ENCODE data around the gene FAM98B.

Gene FAM98B

DNA sequence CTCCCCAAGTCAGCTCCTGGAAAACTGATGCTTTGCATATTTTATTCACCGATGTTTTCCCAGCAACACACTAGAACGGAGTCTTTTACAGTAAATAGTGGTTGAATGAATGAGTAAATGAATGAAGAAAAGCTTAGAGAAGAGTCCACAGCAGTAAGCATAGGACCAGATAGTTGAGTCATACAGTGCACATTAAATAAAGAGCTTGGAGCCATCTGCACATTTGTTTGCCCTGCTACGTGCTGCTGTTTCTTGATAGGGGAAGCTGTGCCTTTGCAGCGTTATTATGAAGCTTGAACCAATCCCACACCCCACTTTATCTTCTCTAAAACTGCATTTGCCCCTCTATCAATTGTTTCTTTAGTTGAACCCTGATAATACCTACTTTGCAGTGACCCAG, 1.2 kb downstream of the FAM98B start:
- Histone ChIP-seq H2AFZ (ENCODE audit: low read depth) (no peak overlapping the region), H3K36me3 (ENCODE audit: insufficient read depth) (no peaks in the 10 kb centered on the region), H3K4me2 (peak overlapping the region; percentile 63), H3K4me3 (IDR thresholded peaks at IDR 0.05; ENCODE audit: insufficient read depth, low read depth, low read length) (no peak overlapping the region), H3K4me1 (ENCODE audit: low read depth, poor library complexity, severe bottlenecking) (peaks cover 17% of the 10 kb centered on the region), H3K27me3 (ENCODE audit: insufficient read depth, low read depth) (no peaks in the 10 kb centered on the region), H3K79me2 (ENCODE audit: insufficient read depth, low read depth) (peaks cover 55% of the 10 kb centered on the region), H3K27ac (peak overlapping the region; percentile 95; the same call in 1 of the 2 replicates), H4K20me1 (ENCODE audit: insufficient read depth) (no peaks in the 10 kb centered on the region), H3K9ac (peak overlapping the region; percentile 96; the same call in 1 of the 2 replicates)
- no peak for TF ChIP-seq CTCF (conservative IDR thresholded peaks at IDR 0.05; ENCODE audit: low read depth, low read length)

GRCh38 chr15:38458646-38459045, 4.7 kb downstream of the FAM98B start:
- Histone ChIP-seq H3K9ac (no peak overlapping the region), H3K27ac (no peak overlapping the region), H4K20me1 (ENCODE audit: insufficient read depth) (0 out of 2 replicates have a peak, but pooled peaks cover 3% of the 10 kb centered on the region)

GRCh38 chr15:38459480-38459879, 5.6 kb downstream of the FAM98B start:
- Histone ChIP-seq H3K27me3 (ENCODE audit: insufficient read depth, low read depth) (no peaks in the 10 kb centered on the region), H3K4me3 (IDR thresholded peaks at IDR 0.05; ENCODE audit: insufficient read depth, low read depth, low read length) (no peak overlapping the region), H3K4me1 (ENCODE audit: low read depth, poor library complexity, severe bottlenecking) (peaks cover 14% of the 10 kb centered on the region), H4K20me1 (ENCODE audit: insufficient read depth) (0 out of 2 replicates have a peak, but pooled peaks cover 3% of the 10 kb centered on the region), H2AFZ (ENCODE audit: low read depth) (no peak overlapping the region), H3K36me3 (ENCODE audit: insufficient read depth) (no peaks in the 10 kb centered on the region), H3K27ac (no peak overlapping the region), H3K79me2 (ENCODE audit: insufficient read depth, low read depth) (peaks cover 74% of the 10 kb centered on the region), H3K9ac (no peak overlapping the region), H3K4me2 (no peak overlapping the region)
- TF ChIP-seq CTCF (conservative IDR thresholded peaks at IDR 0.05; ENCODE audit: low read depth, low read length), result no peak

More at GRCh38 chr15:38458646-38459045, 4.7 kb downstream of the FAM98B start:
- Histone ChIP-seq H3K79me2 (ENCODE audit: insufficient read depth, low read depth) (peaks cover 74% of the 10 kb centered on the region), H3K4me1 (ENCODE audit: low read depth, poor library complexity, severe bottlenecking) (peaks cover 14% of the 10 kb centered on the region), H2AFZ (ENCODE audit: low read depth) (no peak overlapping the region), H3K36me3 (ENCODE audit: insufficient read depth) (no peaks in the 10 kb centered on the region), H3K4me3 (IDR thresholded peaks at IDR 0.05; ENCODE audit: insufficient read depth, low read depth, low read length) (no peak overlapping the region), H3K27me3 (ENCODE audit: insufficient read depth, low read depth) (no peaks in the 10 kb centered on the region), H3K4me2 (no peak overlapping the region)
- no peak for TF ChIP-seq CTCF (conservative IDR thresholded peaks at IDR 0.05; ENCODE audit: low read depth, low read length)

- Histone ChIP-seq H3K4me2 (no peak overlapping the region), H3K9ac (no peak overlapping the region), H2AFZ (ENCODE audit: low read depth) (no peak overlapping the region), H3K4me3 (IDR thresholded peaks at IDR 0.05; ENCODE audit: insufficient read depth, low read depth, low read length) (no peak overlapping the region), H3K27me3 (ENCODE audit: insufficient read depth, low read depth) (no peaks in the 10 kb centered on the region), H3K36me3 (ENCODE audit: insufficient read depth) (no peaks in the 10 kb centered on the region), H4K20me1 (ENCODE audit: insufficient read depth) (0 out of 2 replicates have a peak, but pooled peaks cover 3% of the 10 kb centered on the region), H3K4me1 (ENCODE audit: low read depth, poor library complexity, severe bottlenecking) (peaks cover 10% of the 10 kb centered on the region), H3K27ac (no peak overlapping the region), H3K79me2 (ENCODE audit: insufficient read depth, low read depth) (peaks cover 65% of the 10 kb centered on the region)
- TF ChIP-seq CTCF (conservative IDR thresholded peaks at IDR 0.05; ENCODE audit: low read depth, low read length), result no peak
Measured at GRCh38 chr15:38460543-38460942, 6.6 kb downstream of the FAM98B start.
